Common myeloid progenitor, CD34-positive (primary cell): ENCODE data around the gene ARMC3.

Source experiments
- CTCF ChIA-PET: fragments of 350-600 bp; sonication (Branson Sonifier 250); formaldehyde crosslinking; loops from one replicate; lab custom pipeline; 2021; ENCODE audit warnings: antibody characterized with exemption; lab: Charles Lee
- POLR2A ChIA-PET: fragments of 350-600 bp; sonication (Branson Sonifier 250); formaldehyde crosslinking; loops from one replicate; lab custom pipeline; 2021; ENCODE audit warnings: antibody characterized with exemption; lab: Charles Lee
- DNase-seq, 3 donors: peaks; one replicate each; pipeline versions ENCODE4 v3.0.0 to v3.0.0-alpha.2; 2013
- H3K27ac ChIP-seq, 2 experiments: 1 replicate in 1 of 2; 2 replicates in 1 of 2; pipeline ENCODE4 v1.7.0; 2013; ENCODE audit warnings: inconsistent platforms in 2 of 2, low read length in 2 of 2, mild to moderate bottlenecking in 2 of 2, low read depth in 1 of 2, moderate library complexity in 1 of 2; ENCODE audit not compliant: severe bottlenecking in 2 of 2, insufficient read depth in 1 of 2, poor library complexity in 1 of 2
- H3K27me3 ChIP-seq, 5 experiments: replicated peaks in 2 of 5; 1 replicate in 3 of 5; 2 replicates in 2 of 5; pipeline versions ENCODE4 v1.6.1 to v1.7.0; 2013; ENCODE audit warnings: low read length in 4 of 5, mild to moderate bottlenecking in 2 of 5, moderate library complexity in 2 of 5, inconsistent platforms in 1 of 5; ENCODE audit not compliant: insufficient read depth in 5 of 5, control insufficient read depth in 4 of 5
- H3K36me3 ChIP-seq, 4 experiments: 1 replicate in 2 of 4; 2 replicates in 2 of 4; pipeline versions ENCODE4 v1.6.1 to v1.7.0; 2013; ENCODE audit warnings: low read length in 3 of 4, control low read depth in 1 of 4, mild to moderate bottlenecking in 1 of 4; ENCODE audit not compliant: control insufficient read depth in 4 of 4, insufficient read depth in 4 of 4
- H3K4me1 ChIP-seq, 4 experiments: 1 replicate in 3 of 4; 2 replicates in 1 of 4; pipeline versions ENCODE4 v1.6.1 to v1.7.1; 2013; ENCODE audit warnings: low read length in 3 of 4, mild to moderate bottlenecking in 3 of 4, control low read depth in 1 of 4, inconsistent platforms in 1 of 4, moderate library complexity in 1 of 4; ENCODE audit not compliant: control insufficient read depth in 4 of 4, insufficient read depth in 4 of 4; ENCODE audit errors: control extremely low read depth in 1 of 4
- H3K4me3 ChIP-seq, 7 experiments: 1 replicate in 4 of 7; 2 replicates in 3 of 7; pipeline versions ENCODE4 v1.5.1 to v1.7.0; 2013; ENCODE audit warnings: mild to moderate bottlenecking in 7 of 7, low read length in 6 of 7, moderate library complexity in 6 of 7, inconsistent platforms in 2 of 7, low read depth in 2 of 7, control low read depth in 1 of 7; ENCODE audit not compliant: insufficient read depth in 4 of 7, control insufficient read depth in 1 of 7; ENCODE audit errors: extremely low read depth in 1 of 7
- H3K9me3 ChIP-seq, 5 experiments: 1 replicate in 4 of 5; 2 replicates in 1 of 5; pipeline versions ENCODE4 v1.6.1 to v1.7.1; 2013; ENCODE audit warnings: low read length in 4 of 5, mild to moderate bottlenecking in 2 of 5, inconsistent platforms in 1 of 5, low read depth in 1 of 5, moderate library complexity in 1 of 5; ENCODE audit not compliant: control insufficient read depth in 4 of 5, insufficient read depth in 2 of 5; ENCODE audit errors: control extremely low read depth in 1 of 5
- WGBS: methylation state at CpG from one replicate; pipeline ENCODE4 v1.1.5; 2013; ENCODE audit not compliant: insufficient coverage; 5-methylcytosine and 5-hydroxymethylcytosine counted together

Gene ARMC3

DNA sequence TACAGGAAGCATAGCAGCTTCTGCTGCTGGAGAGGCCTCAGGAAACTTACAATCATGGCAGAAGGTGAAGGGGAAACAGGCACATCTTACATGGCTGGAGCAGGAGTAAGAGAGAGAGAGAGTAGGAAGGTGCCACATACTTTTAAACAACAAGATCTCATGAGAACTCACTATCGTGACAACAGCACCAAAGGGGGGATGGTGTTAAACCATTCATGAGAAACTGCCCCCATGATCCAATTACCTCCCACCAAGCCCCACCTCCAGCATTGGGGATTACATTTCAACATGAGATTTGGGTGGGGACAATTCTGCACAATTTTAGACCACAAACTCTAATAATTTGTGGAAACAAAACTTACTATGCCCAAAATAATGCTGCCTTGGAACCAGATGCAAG, 16.8 kb upstream of the ARMC3 start:
- H3K4me3 ChIP-seq = no peak overlapping the region
- H3K27ac ChIP-seq = no peak overlapping the region
- H3K4me1 ChIP-seq = no peaks in the 10 kb centered on the region
- H3K27me3 ChIP-seq = no peaks in the 10 kb centered on the region
- no peaks in the 10 kb centered on the region for H3K36me3 ChIP-seq
- POLR2A ChIA-PET = no interaction called here
- DNase-seq = no peak
- CTCF ChIA-PET = no interaction called here
- H3K9me3 ChIP-seq = peaks cover 3 to 11% (median 5%) of the 10 kb centered on the region in 5 experiments
- WGBS = no CpG with 5 or more reads among the region's 1 CpG

DNA sequence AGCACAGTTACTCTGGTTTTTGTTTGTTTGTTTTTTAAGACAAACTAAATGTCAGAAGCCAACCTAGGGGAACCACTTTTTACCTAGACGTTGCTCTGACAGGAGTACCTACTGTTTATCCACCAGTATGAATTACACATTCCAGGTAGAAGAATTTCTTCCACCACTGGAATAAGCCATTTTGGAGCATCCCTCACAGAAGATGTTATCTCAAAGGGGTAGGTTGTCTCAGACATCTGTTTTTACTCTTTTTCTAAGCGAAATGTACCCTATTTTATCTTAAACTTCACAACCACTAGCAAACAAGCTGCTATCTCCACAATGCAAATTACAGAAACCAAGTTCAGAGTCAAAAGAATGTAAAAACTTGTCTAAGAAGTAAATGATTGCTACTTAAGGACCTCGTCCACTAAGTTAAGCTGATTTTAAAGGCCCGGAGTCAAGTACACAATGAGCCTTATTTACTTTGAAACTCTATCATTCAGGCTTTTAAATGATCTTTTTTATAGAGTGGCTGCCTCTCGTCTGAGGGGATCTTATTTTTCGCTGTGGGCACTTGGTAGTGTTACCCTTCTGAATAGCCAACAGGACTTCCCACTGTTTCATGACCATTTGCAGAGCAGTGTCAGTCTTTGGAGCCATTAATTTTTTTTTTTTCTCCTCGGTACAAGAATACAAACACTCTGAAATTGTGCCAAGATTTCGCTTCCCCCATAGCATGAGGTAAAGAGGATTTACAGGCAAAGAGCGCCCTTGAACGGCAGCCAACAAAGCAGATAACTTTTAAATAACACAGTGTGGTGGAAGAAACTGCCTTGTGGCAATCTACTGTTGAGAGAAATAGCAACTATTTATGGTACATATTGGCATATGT, 15.7 kb upstream of the ARMC3 start:
- Histone ChIP-seq H3K27me3 (no peaks in the 10 kb centered on the region), H3K27ac (no peak overlapping the region), H3K36me3 (no peaks in the 10 kb centered on the region), H3K4me3 (no peak overlapping the region), H3K9me3 (peaks cover 4 to 11% (median 5%) of the 10 kb centered on the region in 5 experiments), H3K4me1 (no peaks in the 10 kb centered on the region)
- CTCF ChIA-PET = interaction anchor here (1.2 kb wide), 1 partner anchor 187 kb away, joined by 4 read pairs; no protein-coding TSS in a partner anchor
- peak; percentile 14 to 61 (median 40) for DNase-seq
- POLR2A ChIA-PET = no interaction called here
- 83% methylated on average over 6 of the region's 10 CpGs for WGBS

DNA sequence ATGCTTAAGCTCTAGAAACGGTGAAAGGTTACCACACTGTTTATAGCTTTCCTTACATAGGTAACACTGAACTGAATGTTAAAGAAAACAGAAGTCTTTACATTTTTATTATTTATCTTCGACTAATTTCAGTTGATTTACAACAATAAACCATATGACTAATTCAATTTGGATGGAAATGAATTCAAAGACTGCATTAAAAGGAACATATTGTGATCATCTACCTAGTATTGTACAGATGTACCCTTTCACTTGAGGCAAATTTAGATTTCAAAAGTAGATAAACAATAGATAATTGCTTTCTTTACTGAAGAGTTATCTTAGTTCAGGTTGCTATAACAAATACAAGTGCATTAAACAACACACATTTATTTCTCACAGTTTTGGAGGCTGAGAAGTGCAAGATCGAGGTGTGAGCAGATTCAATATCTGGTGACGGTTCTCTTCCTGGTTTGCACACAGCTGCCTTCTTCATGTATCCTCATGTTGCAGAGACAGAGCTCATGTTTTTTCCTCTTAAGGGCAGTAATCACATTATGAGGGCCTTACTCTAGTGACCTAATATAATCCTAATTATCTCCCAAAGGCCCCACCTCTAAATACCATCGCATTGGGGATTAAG, 15.0 kb upstream of the ARMC3 start:
- Histone ChIP-seq H3K36me3 (no peaks in the 10 kb centered on the region), H3K4me3 (no peak overlapping the region), H3K27ac (no peak overlapping the region), H3K4me1 (no peaks in the 10 kb centered on the region), H3K27me3 (no peaks in the 10 kb centered on the region), H3K9me3 (peaks cover 5 to 11% (median 6%) of the 10 kb centered on the region in 5 experiments)
- WGBS = 92% methylated on average over 2 of the region's 5 CpGs
- CTCF ChIA-PET = interaction anchor here (1.2 kb wide), 1 partner anchor 187 kb away, joined by 4 read pairs; no protein-coding TSS in a partner anchor
- POLR2A ChIA-PET = no interaction called here
- DNase-seq = no peak

DNA sequence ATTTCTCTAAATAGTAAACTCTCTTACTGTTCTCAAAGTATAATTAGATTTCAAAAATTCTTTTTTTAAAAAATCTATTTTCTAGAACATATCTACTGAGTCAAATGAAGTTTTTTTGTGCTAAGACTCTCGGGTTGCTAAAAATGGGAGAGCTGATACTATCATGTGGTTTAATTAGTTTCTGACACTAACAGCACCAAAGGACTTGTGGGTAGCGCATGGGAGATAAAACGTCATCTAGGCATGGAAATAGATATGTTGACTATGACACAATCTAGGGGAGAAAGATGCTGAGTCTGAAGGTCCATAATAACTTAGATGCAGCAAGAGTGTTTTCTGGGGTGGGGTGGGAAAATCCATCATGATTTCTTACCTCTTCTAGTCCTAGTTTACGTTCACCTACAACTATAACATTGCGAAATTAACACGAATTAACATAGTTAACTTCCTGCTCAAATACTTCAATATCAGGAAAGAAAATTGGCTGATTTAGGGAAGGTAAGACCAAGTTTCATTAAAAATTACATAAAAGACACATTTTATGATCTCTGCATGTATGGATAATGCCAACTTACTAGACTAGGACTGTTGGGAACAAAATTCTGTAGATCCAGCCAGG, 14.3 kb upstream of the ARMC3 start:
- POLR2A ChIA-PET = no interaction called here
- WGBS = 100% methylated on average over 1 of the region's 6 CpGs
- Histone ChIP-seq H3K36me3 (no peaks in the 10 kb centered on the region), H3K27me3 (no peaks in the 10 kb centered on the region), H3K4me1 (no peaks in the 10 kb centered on the region), H3K4me3 (no peak overlapping the region), H3K9me3 (peaks cover 2 to 6% (median 5%) of the 10 kb centered on the region in 5 experiments), H3K27ac (no peak overlapping the region)
- DNase-seq = peak in 1 of 3 donors; percentile 14
- CTCF ChIA-PET = interaction anchor here (1.2 kb wide), 1 partner anchor 188 kb away, joined by 4 read pairs; no protein-coding TSS in a partner anchor

DNA sequence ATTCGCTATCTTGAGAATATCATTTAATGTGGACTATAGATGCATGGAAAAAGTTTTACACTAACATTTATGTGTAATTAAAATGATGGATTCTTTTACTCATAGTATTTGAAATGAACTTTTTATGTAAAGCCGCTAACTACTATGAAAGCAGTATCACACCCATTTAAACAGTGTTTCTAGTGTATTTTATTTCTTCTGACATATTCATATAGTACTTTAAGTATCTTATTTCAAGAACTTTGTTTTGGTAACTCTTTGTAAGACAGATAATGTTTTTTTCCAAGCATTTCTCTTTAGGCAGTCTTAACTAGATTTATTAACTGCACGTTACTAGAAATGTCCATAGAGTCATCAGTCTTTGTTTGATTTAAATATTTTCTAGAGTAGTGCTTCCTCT, 12.5 kb upstream of the ARMC3 start:
- no peak for DNase-seq
- ChIA-PET CTCF (interaction anchor here (1.2 kb wide), 1 partner anchor 44 kb away, joined by 3 read pairs; no protein-coding TSS in a partner anchor), POLR2A (interaction anchor here (0.6 kb wide), 1 partner anchor 524 kb away, joined by 3 read pairs; no protein-coding TSS in a partner anchor)
- no peaks in the 10 kb centered on the region for H3K27me3 ChIP-seq
- no CpG with 5 or more reads among the region's 3 CpGs for WGBS
- H3K4me1 ChIP-seq = no peaks in the 10 kb centered on the region
- no peaks in the 10 kb centered on the region for H3K36me3 ChIP-seq
- no peak overlapping the region for H3K27ac ChIP-seq
- H3K4me3 ChIP-seq = no peak overlapping the region
- peaks cover 0 to 6% (median 0%) of the 10 kb centered on the region in 5 experiments for H3K9me3 ChIP-seq

DNA sequence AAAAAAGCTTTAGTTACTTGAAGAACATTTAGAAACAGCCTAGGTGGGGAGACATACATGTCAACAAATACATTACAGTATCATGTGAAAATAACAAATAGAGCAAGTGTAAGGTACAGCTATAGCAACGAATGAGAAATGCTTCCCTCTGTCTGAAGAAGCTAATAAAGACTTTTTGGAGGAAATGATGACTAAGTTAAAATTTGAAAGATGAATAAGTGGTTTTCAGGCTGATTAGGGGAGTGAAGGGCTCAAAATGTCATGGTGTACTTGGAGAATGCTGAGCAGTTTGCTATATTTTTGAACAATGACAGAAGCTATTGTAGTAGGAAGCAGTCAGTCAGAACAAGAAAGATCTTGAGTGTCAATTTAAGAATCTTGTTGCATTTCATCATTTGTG, 2.8 kb upstream of the ARMC3 start:
- H3K27ac ChIP-seq = no peak overlapping the region
- H3K36me3 ChIP-seq = no peaks in the 10 kb centered on the region
- CTCF ChIA-PET = interaction anchor here (1.3 kb wide), 1 partner anchor 10 kb away, joined by 9 read pairs; no protein-coding TSS in a partner anchor
- DNase-seq = peak in 2 of 3 donors; percentile 8 to 10
- 22% methylated on average over 1 of the region's 1 CpG for WGBS
- H3K4me1 ChIP-seq = peaks cover 0 to 11% (median 7%) of the 10 kb centered on the region in 4 experiments
- peaks cover 0 to 7% (median 0%) of the 10 kb centered on the region in 5 experiments for H3K9me3 ChIP-seq
- no peaks in the 10 kb centered on the region for H3K27me3 ChIP-seq
- POLR2A ChIA-PET = interaction anchor here (0.5 kb wide), 1 partner anchor 1435 kb away, joined by 3 read pairs; no protein-coding TSS in a partner anchor
- no peak overlapping the region for H3K4me3 ChIP-seq
